Heart left ventricle (tissue), 16 donors: ENCODE data around the gene AGO3. TPM values are rescaled to one million over a fixed set of nuclear protein-coding genes. Genes with fewer than 3 reads are reported as not detected.
A peak's percentile ranks its signal among the peaks of the same experiment; 100 is the strongest.

Experiments used
- ATAC-seq, 4 donors: fragments of 200-7000 bp; cut with Tn5 transposase; one replicate each; pipeline ENCODE4 v1.9.1; 2020 to 2022; ENCODE audit warnings: moderate library complexity in 4 of 4, mild to moderate bottlenecking in 3 of 4, moderate number of reproducible peaks in 1 of 4
- DNase-seq, 5 donors: peaks; one replicate each; pipeline ENCODE4 v3.0.0-alpha.2; 2020
- H3K27ac ChIP-seq, 12 donors: fragments of 200-600 bp; sonication (generic) in 4 of 12; one replicate each; pipeline versions ENCODE4 v1.5.0 to v1.8.0; 2016 to 2022; ENCODE audit warnings: mild to moderate bottlenecking in 2 of 12
- H3K27me3 ChIP-seq, 9 donors: fragments of 200-600 bp; sonication (generic) in 2 of 9; one replicate each; pipeline versions ENCODE4 v1.5.1 to v1.8.0; 2016 to 2022; ENCODE audit warnings: mild to moderate bottlenecking in 3 of 9
- H3K36me3 ChIP-seq, 9 donors: fragments of 200-600 bp; sonication (generic) in 2 of 9; one replicate each; pipeline versions ENCODE4 v1.5.0 to v1.8.0; 2018 to 2022; ENCODE audit warnings: mild to moderate bottlenecking in 2 of 9
- H3K4me1 ChIP-seq, 12 donors: fragments of 200-600 bp; sonication (generic) in 4 of 12; one replicate each; pipeline versions ENCODE4 v1.5.0 to v1.8.0; 2016 to 2022; ENCODE audit warnings: mild to moderate bottlenecking in 3 of 12
- H3K4me3 ChIP-seq, 12 donors: fragments of 200-600 bp; sonication (generic) in 4 of 12; one replicate each; pipeline versions ENCODE4 v1.5.0 to v1.8.0; 2017 to 2022; ENCODE audit warnings: mild to moderate bottlenecking in 9 of 12, moderate library complexity in 4 of 12
- H3K9me3 ChIP-seq, 12 donors: fragments of 200-600 bp; sonication (generic) in 4 of 12; one replicate each; pipeline versions ENCODE4 v1.5.0 to v1.8.0; 2016 to 2022; ENCODE audit warnings: mild to moderate bottlenecking in 1 of 12
- CTCF ChIP-seq, 12 donors: fragments of 200-600 bp; sonication (generic) in 4 of 12; IDR thresholded peaks; one replicate each; pipeline versions ENCODE4 v1.5.0 to v1.8.0; 2018 to 2022; ENCODE audit warnings: antibody characterized with exemption in 12 of 12, mild to moderate bottlenecking in 5 of 12
- POLR2A ChIP-seq, 2 donors: fragments of 450-650 bp; IDR thresholded peaks; one replicate each; pipeline ENCODE4 v1.6.1; 2017; ENCODE audit warnings: antibody characterized with exemption in 2 of 2, mild to moderate bottlenecking in 2 of 2, moderate library complexity in 2 of 2
- WGBS, 4 donors: extraction: QIAGEN DNeasy Blood & Tissue Kit in 2 of 4; methylation state at CpG; one replicate each; pipeline versions ENCODE4 v1.1.5 to v1.1.7; 2013 to 2018; 5-methylcytosine and 5-hydroxymethylcytosine counted together
- intact Hi-C, 10 donors: fragments of 100-400 bp; cut with DNase I; formaldehyde crosslinking; loops; one replicate each; pipeline versions ENCODE4 v1.11.1 to v1.14.2; 2022
- polyA plus RNA-seq, 2 donors: library from polyadenylated mRNA; stranded (reverse); fragments of 200-250 nt; gene quantifications; one replicate each; pipeline ENCODE4 v1.2.3, GENCODE V29; 2013
- total RNA-seq, 9 donors: library from RNA; depleted of rRNA in 2 of 9; stranded (reverse); fragments of >200 nt in 2 of 9; fragmentation: NEBNext Ultra II Directional in 3 of 9; extraction: Animal tissue kit (Norgen Biotek cat#: 25700) in 3 of 9; gene quantifications; one replicate each; pipeline versions ENCODE4 v1.1.0 to v1.2.4, GENCODE V29; 2016 to 2023
- donor health status: ischemic (EF 13 %, LVEDD 7.1; RV severe dilation, severe dysfunction).
- donor health status: healthy with polysubstance abuse.
- donor health status: DM: no; HTN: yes; CAD: no.
- donor health status: DM: no; HTN: no; CAD: no.
- donor health status: ischemic (EF 25% LVEDD 6.9; RV normal size, moderate dysfunction).
- donor health status: ischemic (EF 25% LVEDD 5.7; RV mildly dilated, moderate dysfunction).
- donor health status: healthy.
- donor health status: DM: yes; HTN: yes; CAD: no.
- donor health status: ischemic (EF 35%, LVEDD 5.7; RV mildly dilated, moderate dysfunction).
- donor health status: nonischemic (EF 11% LVEDD 7.7; RV severe dilation, severe dysfunction).
- donor health status: DM: yes; HTN: yes; CAD: no.
- donor health status: PGD.
- donor health status: ischemic (EF 29% LVEDD 5.4; RV normal size, mild dysfunction).
- donor health status: nonischemic (EF 23%, LVEDD 6.1; RV moderate dilation, normal function).

The AGO3 gene
- total and polyA plus RNA-seq, 11 donors = 2.8 to 18.8 (median 12.2) TPM

- 72 to 94% (median 88%) methylated on average over 5 to 14 of the region's 14 CpGs for WGBS, 4 donors
- peak overlapping the region in 2 of 12 donors; percentile 11 to 57 for H3K27ac ChIP-seq
- H3K27me3 ChIP-seq = no peaks in the 10 kb centered on the region
Measured at GRCh38 chr1:35893051-35893879, 37.6 kb upstream of the AGO3 start.

GRCh38 chr1:35894183-35894582, 36.7 kb upstream of the AGO3 start:
- DNase-seq (peak in 4 of 5 donors; percentile 21 to 48 (median 32)), ATAC-seq (peak; percentile 39 to 87 (median 85))
- no peak for TF ChIP-seq CTCF (IDR thresholded peaks at IDR 0.05)
- no peak for TF ChIP-seq POLR2A (IDR thresholded peaks at IDR 0.05)
- WGBS, 4 donors = 60 to 73% (median 65%) methylated on average over 6 of the region's 6 CpGs
- Histone ChIP-seq H3K9me3 (no peaks in the 10 kb centered on the region), H3K27me3 (no peaks in the 10 kb centered on the region), H3K36me3 (peaks cover 0 to 100% (median 93%) of the 10 kb centered on the region in 9 donors), H3K27ac (peak overlapping the region in 1 of 12 donors; percentile 57), H3K4me3 (no peak overlapping the region), H3K4me1 (peaks cover 0 to 18% (median 0%) of the 10 kb centered on the region in 12 donors)
- intact Hi-C loops = no loop called here

More at GRCh38 chr1:35893051-35893879, 37.6 kb upstream of the AGO3 start:
- H3K4me3 ChIP-seq = no peak overlapping the region
- DNase-seq = peak in 1 of 5 donors; percentile 44
- H3K36me3 ChIP-seq = peaks cover 0 to 100% (median 90%) of the 10 kb centered on the region in 9 donors
- intact Hi-C loops = no loop called here
- H3K4me1 ChIP-seq = peaks cover 0 to 18% (median 0%) of the 10 kb centered on the region in 12 donors
- ATAC-seq = peak; percentile 45 to 74 (median 60)
- TF ChIP-seq POLR2A (IDR thresholded peaks at IDR 0.05) (no peak), CTCF (IDR thresholded peaks at IDR 0.05) (no peak)
- H3K9me3 ChIP-seq = no peaks in the 10 kb centered on the region

GRCh38 chr1:35894656-35895055, 36.2 kb upstream of the AGO3 start:
- intact Hi-C loops = no loop called here
- Histone ChIP-seq H3K27me3 (no peaks in the 10 kb centered on the region), H3K9me3 (no peaks in the 10 kb centered on the region), H3K36me3 (peaks cover 0 to 100% (median 93%) of the 10 kb centered on the region in 9 donors), H3K4me3 (no peak overlapping the region), H3K27ac (peak overlapping the region in 1 of 12 donors; percentile 57), H3K4me1 (peaks cover 0 to 20% (median 0%) of the 10 kb centered on the region in 12 donors)
- WGBS, 4 donors = 91 to 100% (median 96%) methylated on average over 1 of the region's 1 CpG
- DNase-seq (no peak), ATAC-seq (no peak)
- TF ChIP-seq CTCF (IDR thresholded peaks at IDR 0.05) (no peak), POLR2A (IDR thresholded peaks at IDR 0.05) (no peak)

- Histone ChIP-seq H3K36me3 (peaks cover 0 to 100% (median 85%) of the 10 kb centered on the region in 9 donors), H3K4me3 (no peak overlapping the region), H3K27me3 (no peaks in the 10 kb centered on the region), H3K9me3 (no peaks in the 10 kb centered on the region), H3K27ac (no peak overlapping the region), H3K4me1 (peaks cover 0 to 7% (median 0%) of the 10 kb centered on the region in 12 donors)
- intact Hi-C loops = no loop called here
- TF ChIP-seq POLR2A (IDR thresholded peaks at IDR 0.05) (no peak), CTCF (IDR thresholded peaks at IDR 0.05) (no peak)
- ATAC-seq (no peak), DNase-seq (no peak)
Measured at GRCh38 chr1:35899941-35900340, 31.0 kb upstream of the AGO3 start.
